ENCODE data around the gene AK4. TPM values are rescaled to one million over a fixed set of nuclear protein-coding genes. Genes with fewer than 3 reads are reported as not detected.

AK4 gene
- total and polyA plus RNA-seq, 2 donors from 2014 or later = 47.6 to 131 TPM

DNA sequence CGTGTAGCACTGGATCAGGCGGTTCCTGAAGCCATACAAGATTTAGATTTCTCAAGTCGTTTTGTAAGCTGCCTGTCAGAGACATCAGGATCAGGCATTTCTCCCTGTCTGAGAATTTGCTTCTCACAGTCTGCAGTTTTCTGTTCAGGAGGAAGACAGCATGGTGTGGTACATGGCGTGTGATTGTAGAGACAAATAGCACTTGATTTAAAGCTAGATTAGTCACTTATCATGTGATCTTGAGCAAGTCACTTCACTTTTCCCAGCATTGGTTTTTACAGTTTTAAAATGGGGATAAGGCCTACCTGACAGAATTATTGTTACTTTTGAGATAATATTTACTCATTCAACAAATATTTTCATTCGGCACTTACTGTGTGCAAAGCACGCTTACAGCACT lies 63.3 kb downstream of the AK4 start:
- Histone ChIP-seq H3K27ac (ENCODE audit: low read depth in 2 of 2, low read length in 2 of 2) (no peak overlapping the region), H3K36me3 (ENCODE audit: control insufficient read depth in 2 of 3, insufficient read depth in 3 of 3, low read length in 3 of 3) (no peaks in the 10 kb centered on the region), H3K9me3 (ENCODE audit: control insufficient read depth in 2 of 3, insufficient read depth in 1 of 3, low read length in 3 of 3) (no peaks in the 10 kb centered on the region), H3K27me3 (ENCODE audit: control insufficient read depth, insufficient read depth, low read length) (no peaks in the 10 kb centered on the region), H3K9ac (ENCODE audit: low read length in 3 of 3) (no peak overlapping the region), H3K4me1 (ENCODE audit: control insufficient read depth in 2 of 3, insufficient read depth in 2 of 3, low read depth in 1 of 3, low read length in 3 of 3) (peaks cover 0 to 10% (median 6%) of the 10 kb centered on the region in 3 donors), H3K4me3 (ENCODE audit: low read length in 3 of 3) (no peak overlapping the region)
- no peak for FAIRE-seq
- intact Hi-C loops (cut with DNase I) = no loop called here
- TF ChIP-seq CTCF (IDR thresholded peaks at IDR 0.05; ENCODE audit: borderline replicate concordance, extremely low read depth, insufficient read depth) = no peak
- no peak for DNase-seq

- TF ChIP-seq CTCF (IDR thresholded peaks at IDR 0.05; ENCODE audit: borderline replicate concordance, extremely low read depth, insufficient read depth) = no peak
- Histone ChIP-seq H3K4me1 (ENCODE audit: control insufficient read depth in 2 of 3, insufficient read depth in 2 of 3, low read depth in 1 of 3, low read length in 3 of 3) (peaks cover 0 to 4% (median 0%) of the 10 kb centered on the region in 3 donors), H3K4me3 (ENCODE audit: low read length in 3 of 3) (no peak overlapping the region), H3K27ac (ENCODE audit: low read depth in 2 of 2, low read length in 2 of 2) (no peak overlapping the region), H3K27me3 (ENCODE audit: control insufficient read depth, insufficient read depth, low read length) (no peaks in the 10 kb centered on the region), H3K9ac (ENCODE audit: low read length in 3 of 3) (no peak overlapping the region), H3K36me3 (ENCODE audit: control insufficient read depth in 2 of 3, insufficient read depth in 3 of 3, low read length in 3 of 3) (no peaks in the 10 kb centered on the region), H3K9me3 (ENCODE audit: control insufficient read depth in 2 of 3, insufficient read depth in 1 of 3, low read length in 3 of 3) (no peaks in the 10 kb centered on the region)
- no peak for FAIRE-seq
- no peak for DNase-seq
- intact Hi-C loops (cut with DNase I) = no loop called here
Measured at GRCh38 chr1:65213271-65214023, 65.4 kb downstream of the AK4 start.

- Histone ChIP-seq H3K27ac (ENCODE audit: low read depth in 2 of 2, low read length in 2 of 2) (no peak overlapping the region), H3K9me3 (ENCODE audit: control insufficient read depth in 2 of 3, insufficient read depth in 1 of 3, low read length in 3 of 3) (no peaks in the 10 kb centered on the region), H3K9ac (ENCODE audit: low read length in 3 of 3) (no peak overlapping the region), H3K36me3 (ENCODE audit: control insufficient read depth in 2 of 3, insufficient read depth in 3 of 3, low read length in 3 of 3) (no peaks in the 10 kb centered on the region), H3K4me3 (ENCODE audit: low read length in 3 of 3) (no peak overlapping the region), H3K4me1 (ENCODE audit: control insufficient read depth in 2 of 3, insufficient read depth in 2 of 3, low read depth in 1 of 3, low read length in 3 of 3) (no peaks in the 10 kb centered on the region), H3K27me3 (ENCODE audit: control insufficient read depth, insufficient read depth, low read length) (no peaks in the 10 kb centered on the region)
- FAIRE-seq (no peak), DNase-seq (no peak)
- no peak for TF ChIP-seq CTCF (IDR thresholded peaks at IDR 0.05; ENCODE audit: borderline replicate concordance, extremely low read depth, insufficient read depth)
- intact Hi-C loops (cut with DNase I) = no loop called here
Measured at GRCh38 chr1:65214340-65215027, 66.5 kb downstream of the AK4 start.

Data from kidney (tissue), 14 donors.